GM12874 (cell line): ENCODE measurements around the gene WDR64.

Experiments used
- CTCF ChIP-seq: IDR thresholded peaks from 2 replicates; pipeline ENCODE4 v1.5.1; 2011; ENCODE audit warnings: low read depth, mild to moderate bottlenecking, control low read depth, low read length, moderate library complexity; ENCODE audit not compliant: insufficient read depth

WDR64 gene

GRCh38 chr1:241698177-241698576 is 46.1 kb downstream of the WDR64 start:
- TF ChIP-seq CTCF = no peak

- no peak for TF ChIP-seq CTCF
Measured at GRCh38 chr1:241701483-241702295, 49.6 kb downstream of the WDR64 start.

- no peak for TF ChIP-seq CTCF
Measured at GRCh38 chr1:241702442-241703373, 50.6 kb downstream of the WDR64 start.

- no peak for TF ChIP-seq CTCF
Measured at GRCh38 chr1:241706257-241706656, 54.2 kb downstream of the WDR64 start.

- TF ChIP-seq CTCF = no peak
Measured at GRCh38 chr1:241706967-241707366, 54.9 kb downstream of the WDR64 start.

- no peak for TF ChIP-seq CTCF
Measured at GRCh38 chr1:241707442-241707841, 55.4 kb downstream of the WDR64 start.

- no peak for TF ChIP-seq CTCF
Measured at GRCh38 chr1:241711326-241711725, 59.2 kb downstream of the WDR64 start.
